ENCODE results near the gene ATAD3C.

DNA sequence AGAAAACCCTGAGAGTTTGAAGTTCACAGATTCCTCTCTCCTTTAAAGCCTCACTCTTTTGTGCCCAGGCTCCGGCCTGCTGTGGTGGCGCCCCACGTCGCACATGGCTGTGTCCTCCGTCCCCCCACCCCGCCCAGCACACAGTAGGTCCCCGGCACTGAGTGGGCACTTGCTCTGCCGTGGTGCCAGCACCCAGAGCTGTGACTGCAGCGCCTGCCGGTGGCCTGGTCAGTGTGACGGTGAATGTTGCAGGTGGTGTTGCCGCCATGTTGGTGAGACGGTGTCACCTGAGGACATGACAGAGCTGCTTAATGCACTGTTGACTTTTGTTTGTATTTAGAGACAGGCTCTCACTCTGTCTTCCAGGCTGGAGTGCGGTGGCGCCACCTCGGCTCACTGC, 3.4 kb downstream of the ATAD3C start:
- no peak for TF ChIP-seq SMC3 (IDR thresholded peaks at IDR 0.05)
- TF ChIP-seq, protein P1, sequence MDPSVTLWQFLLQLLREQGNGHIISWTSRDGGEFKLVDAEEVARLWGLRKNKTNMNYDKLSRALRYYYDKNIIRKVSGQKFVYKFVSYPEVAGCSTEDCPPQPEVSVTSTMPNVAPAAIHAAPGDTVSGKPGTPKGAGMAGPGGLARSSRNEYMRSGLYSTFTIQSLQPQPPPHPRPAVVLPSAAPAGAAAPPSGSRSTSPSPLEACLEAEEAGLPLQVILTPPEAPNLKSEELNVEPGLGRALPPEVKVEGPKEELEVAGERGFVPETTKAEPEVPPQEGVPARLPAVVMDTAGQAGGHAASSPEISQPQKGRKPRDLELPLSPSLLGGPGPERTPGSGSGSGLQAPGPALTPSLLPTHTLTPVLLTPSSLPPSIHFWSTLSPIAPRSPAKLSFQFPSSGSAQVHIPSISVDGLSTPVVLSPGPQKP (IDR thresholded peaks at IDR 0.05; ENCODE audit: low read depth, low read length), result no peak
- TF ChIP-seq, protein P2, sequence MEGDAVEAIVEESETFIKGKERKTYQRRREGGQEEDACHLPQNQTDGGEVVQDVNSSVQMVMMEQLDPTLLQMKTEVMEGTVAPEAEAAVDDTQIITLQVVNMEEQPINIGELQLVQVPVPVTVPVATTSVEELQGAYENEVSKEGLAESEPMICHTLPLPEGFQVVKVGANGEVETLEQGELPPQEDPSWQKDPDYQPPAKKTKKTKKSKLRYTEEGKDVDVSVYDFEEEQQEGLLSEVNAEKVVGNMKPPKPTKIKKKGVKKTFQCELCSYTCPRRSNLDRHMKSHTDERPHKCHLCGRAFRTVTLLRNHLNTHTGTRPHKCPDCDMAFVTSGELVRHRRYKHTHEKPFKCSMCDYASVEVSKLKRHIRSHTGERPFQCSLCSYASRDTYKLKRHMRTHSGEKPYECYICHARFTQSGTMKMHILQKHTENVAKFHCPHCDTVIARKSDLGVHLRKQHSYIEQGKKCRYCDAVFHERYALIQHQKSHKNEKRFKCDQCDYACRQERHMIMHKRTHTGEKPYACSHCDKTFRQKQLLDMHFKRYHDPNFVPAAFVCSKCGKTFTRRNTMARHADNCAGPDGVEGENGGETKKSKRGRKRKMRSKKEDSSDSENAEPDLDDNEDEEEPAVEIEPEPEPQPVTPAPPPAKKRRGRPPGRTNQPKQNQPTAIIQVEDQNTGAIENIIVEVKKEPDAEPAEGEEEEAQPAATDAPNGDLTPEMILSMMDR (IDR thresholded peaks at IDR 0.05), result no peak
- TF ChIP-seq MYC (IDR thresholded peaks at IDR 0.05; ENCODE audit: borderline replicate concordance, low read length), result no peak

All from A549 (cell line).